Hepatocyte (in vitro differentiated cells): ENCODE measurements around the gene CLIP1.

Experiments
- CTCF ChIP-seq: fragments of 200-600 bp; sonication (generic); IDR thresholded peaks from 2 replicates; pipeline ENCODE4 v1.5.1; 2016; ENCODE audit warnings: antibody characterized with exemption, mild to moderate bottlenecking; ENCODE audit not compliant: poor library complexity
- EZH2 ChIP-seq: fragments of 200-600 bp; sonication (generic); IDR thresholded peaks from 2 replicates; pipeline ENCODE4 v1.6.1; 2016; ENCODE audit warnings: antibody characterized with exemption, mild to moderate bottlenecking, borderline replicate concordance

- no peak for TF ChIP-seq EZH2
- TF ChIP-seq CTCF, result no peak
Observed at GRCh38 chr12:122312926-122313325, 109.5 kb downstream of the CLIP1 start.
